ENCODE data around the gene USP25. TPM values are rescaled to one million over a fixed set of nuclear protein-coding genes. Genes with fewer than 3 reads are reported as not detected.

The USP25 gene
- total RNA-seq, 6 donors from 2014 or later, result 44.1 to 120 (median 61.5) TPM

DNA sequence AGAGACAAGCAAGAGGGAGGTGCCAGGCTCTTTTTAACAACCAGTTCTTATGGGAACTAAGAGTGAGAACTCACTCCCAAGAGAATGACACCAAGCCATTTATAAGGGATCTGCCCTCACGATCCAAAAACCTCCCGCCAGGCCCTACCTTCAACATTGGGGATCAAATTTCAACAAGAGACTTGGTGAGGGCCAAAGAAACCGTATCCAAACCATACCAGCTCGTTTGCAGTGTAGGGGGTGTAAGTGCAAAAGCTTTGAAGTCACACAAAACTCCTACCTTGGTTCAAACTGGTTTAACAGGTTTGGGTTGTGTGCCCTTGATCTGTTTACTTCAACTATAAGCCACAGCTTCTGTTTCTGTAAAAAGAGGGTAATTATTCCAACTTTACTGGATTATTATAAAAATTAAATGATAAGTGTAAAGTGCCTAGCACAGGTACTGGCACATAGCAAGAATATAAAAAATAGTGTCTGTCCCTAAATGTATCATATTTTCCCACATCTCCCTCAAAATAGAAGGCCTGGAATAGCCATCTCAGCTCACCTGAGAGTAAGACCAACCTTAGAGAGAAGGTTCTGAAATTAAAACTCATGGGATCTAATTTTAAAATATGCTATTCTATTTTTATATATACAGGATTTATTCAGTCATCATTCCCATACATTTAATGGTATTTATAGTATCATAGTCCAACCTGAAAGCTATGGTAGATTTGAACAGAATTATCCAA is 7.0 kb upstream of the USP25 start:
- WGBS, 2 donors, result 61 to 66% methylated on average over 4 of the region's 4 CpGs
- Histone ChIP-seq H3K36me3 (no peaks in the 10 kb centered on the region), H3K4me3 (no peak overlapping the region), H3K9me3 (no peaks in the 10 kb centered on the region), H3K27ac (no peak overlapping the region), H3K4me1 (no peaks in the 10 kb centered on the region), H3K27me3 (no peaks in the 10 kb centered on the region)
- DNase-seq (no peak), ATAC-seq (ENCODE audit: low FRiP score in 2 of 2) (no peak)
- no peak for TF ChIP-seq EP300 (IDR thresholded peaks at IDR 0.05)
- no peak for TF ChIP-seq POLR2A (IDR thresholded peaks at IDR 0.05)
- TF ChIP-seq POLR2AphosphoS5 (IDR thresholded peaks at IDR 0.05), result no peak
- TF ChIP-seq, protein P1, sequence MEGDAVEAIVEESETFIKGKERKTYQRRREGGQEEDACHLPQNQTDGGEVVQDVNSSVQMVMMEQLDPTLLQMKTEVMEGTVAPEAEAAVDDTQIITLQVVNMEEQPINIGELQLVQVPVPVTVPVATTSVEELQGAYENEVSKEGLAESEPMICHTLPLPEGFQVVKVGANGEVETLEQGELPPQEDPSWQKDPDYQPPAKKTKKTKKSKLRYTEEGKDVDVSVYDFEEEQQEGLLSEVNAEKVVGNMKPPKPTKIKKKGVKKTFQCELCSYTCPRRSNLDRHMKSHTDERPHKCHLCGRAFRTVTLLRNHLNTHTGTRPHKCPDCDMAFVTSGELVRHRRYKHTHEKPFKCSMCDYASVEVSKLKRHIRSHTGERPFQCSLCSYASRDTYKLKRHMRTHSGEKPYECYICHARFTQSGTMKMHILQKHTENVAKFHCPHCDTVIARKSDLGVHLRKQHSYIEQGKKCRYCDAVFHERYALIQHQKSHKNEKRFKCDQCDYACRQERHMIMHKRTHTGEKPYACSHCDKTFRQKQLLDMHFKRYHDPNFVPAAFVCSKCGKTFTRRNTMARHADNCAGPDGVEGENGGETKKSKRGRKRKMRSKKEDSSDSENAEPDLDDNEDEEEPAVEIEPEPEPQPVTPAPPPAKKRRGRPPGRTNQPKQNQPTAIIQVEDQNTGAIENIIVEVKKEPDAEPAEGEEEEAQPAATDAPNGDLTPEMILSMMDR (IDR thresholded peaks at IDR 0.05), result no peak

DNA sequence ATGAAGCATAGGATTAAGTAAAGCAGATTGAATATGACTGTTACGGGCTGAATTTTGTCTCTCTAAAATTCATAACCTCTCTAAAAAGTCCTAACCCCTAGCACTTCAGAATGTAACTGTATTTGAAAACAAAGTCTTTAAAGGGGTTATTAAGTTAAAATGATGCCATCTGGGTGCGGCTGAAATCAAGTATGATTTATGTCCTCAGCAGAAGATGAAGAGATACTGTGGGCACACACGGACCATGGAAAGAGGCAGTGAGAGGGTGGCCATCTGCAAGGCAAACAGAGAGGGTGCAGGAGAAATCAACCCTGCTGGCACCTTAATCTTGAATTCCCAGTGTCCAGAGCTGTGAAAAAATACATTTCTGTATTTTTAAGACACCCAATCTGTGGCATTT is 3.8 kb upstream of the USP25 start:
- Histone ChIP-seq H3K27me3 (no peaks in the 10 kb centered on the region), H3K27ac (no peak overlapping the region), H3K4me1 (no peaks in the 10 kb centered on the region), H3K36me3 (no peaks in the 10 kb centered on the region), H3K9me3 (no peaks in the 10 kb centered on the region), H3K4me3 (no peak overlapping the region)
- no peak for ATAC-seq (ENCODE audit: low FRiP score in 2 of 2)
- DNase-seq, result no peak
- WGBS, 2 donors, result 70 to 88% methylated on average over 3 of the region's 3 CpGs
- no peak for TF ChIP-seq EP300 (IDR thresholded peaks at IDR 0.05)
- no peak for TF ChIP-seq POLR2A (IDR thresholded peaks at IDR 0.05)
- TF ChIP-seq POLR2AphosphoS5 (IDR thresholded peaks at IDR 0.05), result no peak
- TF ChIP-seq, protein P1 (IDR thresholded peaks at IDR 0.05), result no peak

DNA sequence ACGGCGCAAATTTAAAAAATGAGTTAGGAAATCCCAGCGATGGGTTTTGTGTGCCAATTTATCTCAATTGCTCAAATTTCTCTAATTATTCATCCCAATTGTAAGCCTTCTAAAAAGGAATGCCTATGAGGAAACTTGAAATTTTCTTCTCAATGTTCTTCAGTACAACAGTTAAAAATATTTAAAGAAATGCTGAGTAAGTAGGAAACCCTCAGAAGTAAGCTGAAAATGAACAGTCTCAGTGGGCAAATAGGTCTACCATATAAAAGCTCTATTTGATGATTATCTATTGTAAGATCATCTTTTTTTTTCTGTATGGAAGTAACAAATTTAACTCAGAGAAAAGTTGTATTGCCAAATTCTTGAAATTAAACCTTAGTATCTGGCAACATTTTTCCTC is 1.7 kb upstream of the USP25 start:
- H3K4me3 ChIP-seq, result no peak overlapping the region
- TF ChIP-seq POLR2AphosphoS5 (IDR thresholded peaks at IDR 0.05) (no peak), POLR2A (IDR thresholded peaks at IDR 0.05) (no peak), EP300 (IDR thresholded peaks at IDR 0.05) (no peak)
- TF ChIP-seq, protein P1 (IDR thresholded peaks at IDR 0.05), result no peak
- peaks cover 4 to 15% (median 7%) of the 10 kb centered on the region in 4 donors for H3K4me1 ChIP-seq
- WGBS, 2 donors, result 95% methylated on average over 3 of the region's 3 CpGs
- DNase-seq, result no peak
- no peaks in the 10 kb centered on the region for H3K9me3 ChIP-seq
- H3K27ac ChIP-seq, result no peak overlapping the region
- no peaks in the 10 kb centered on the region for H3K27me3 ChIP-seq
- H3K36me3 ChIP-seq, result no peaks in the 10 kb centered on the region
- no peak for ATAC-seq (ENCODE audit: low FRiP score in 2 of 2)

DNA sequence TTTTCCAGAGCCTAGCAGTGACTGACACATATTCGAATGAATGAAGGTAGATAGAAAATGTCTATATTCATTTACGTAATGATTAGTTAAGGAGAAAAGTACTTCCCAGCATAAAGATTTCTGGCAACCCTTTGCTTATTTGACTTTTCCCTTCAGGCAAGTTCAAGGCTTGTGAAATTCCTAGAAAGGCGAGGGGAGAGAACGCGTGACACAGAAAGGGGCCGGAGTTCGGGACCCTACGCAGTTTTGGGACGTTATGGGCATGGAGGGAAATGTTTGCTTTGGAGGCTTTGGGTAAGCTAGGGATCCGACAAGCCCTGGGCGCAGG is 472 bp upstream of the USP25 start:
- no peak for ATAC-seq (ENCODE audit: low FRiP score in 2 of 2)
- H3K4me1 ChIP-seq, result peaks cover 4 to 20% (median 17%) of the 10 kb centered on the region in 4 donors
- no peaks in the 10 kb centered on the region for H3K36me3 ChIP-seq
- H3K27ac ChIP-seq, result peak overlapping the region; percentile 92 to 99 (median 96)
- H3K4me3 ChIP-seq, result peak overlapping the region; percentile 24 to 82 (median 76)
- TF ChIP-seq, protein P1 (IDR thresholded peaks at IDR 0.05), result no peak
- no peak for TF ChIP-seq POLR2A (IDR thresholded peaks at IDR 0.05)
- no peak for TF ChIP-seq POLR2AphosphoS5 (IDR thresholded peaks at IDR 0.05)
- TF ChIP-seq EP300 (IDR thresholded peaks at IDR 0.05), result no peak
- H3K9me3 ChIP-seq, result no peaks in the 10 kb centered on the region
- WGBS, 2 donors, result 5 to 6% methylated on average over 9 to 11 of the region's 11 CpGs
- DNase-seq, result no peak
- no peaks in the 10 kb centered on the region for H3K27me3 ChIP-seq
